T1000 (cell line): ENCODE measurements around the gene TSC22D1.

Experiments
- DNase-seq: peaks from one replicate; lab custom pipeline; 2025; ENCODE audit warnings: mixed read lengths; lab: John Stamatoyannopoulos, UW

TSC22D1 gene

DNA sequence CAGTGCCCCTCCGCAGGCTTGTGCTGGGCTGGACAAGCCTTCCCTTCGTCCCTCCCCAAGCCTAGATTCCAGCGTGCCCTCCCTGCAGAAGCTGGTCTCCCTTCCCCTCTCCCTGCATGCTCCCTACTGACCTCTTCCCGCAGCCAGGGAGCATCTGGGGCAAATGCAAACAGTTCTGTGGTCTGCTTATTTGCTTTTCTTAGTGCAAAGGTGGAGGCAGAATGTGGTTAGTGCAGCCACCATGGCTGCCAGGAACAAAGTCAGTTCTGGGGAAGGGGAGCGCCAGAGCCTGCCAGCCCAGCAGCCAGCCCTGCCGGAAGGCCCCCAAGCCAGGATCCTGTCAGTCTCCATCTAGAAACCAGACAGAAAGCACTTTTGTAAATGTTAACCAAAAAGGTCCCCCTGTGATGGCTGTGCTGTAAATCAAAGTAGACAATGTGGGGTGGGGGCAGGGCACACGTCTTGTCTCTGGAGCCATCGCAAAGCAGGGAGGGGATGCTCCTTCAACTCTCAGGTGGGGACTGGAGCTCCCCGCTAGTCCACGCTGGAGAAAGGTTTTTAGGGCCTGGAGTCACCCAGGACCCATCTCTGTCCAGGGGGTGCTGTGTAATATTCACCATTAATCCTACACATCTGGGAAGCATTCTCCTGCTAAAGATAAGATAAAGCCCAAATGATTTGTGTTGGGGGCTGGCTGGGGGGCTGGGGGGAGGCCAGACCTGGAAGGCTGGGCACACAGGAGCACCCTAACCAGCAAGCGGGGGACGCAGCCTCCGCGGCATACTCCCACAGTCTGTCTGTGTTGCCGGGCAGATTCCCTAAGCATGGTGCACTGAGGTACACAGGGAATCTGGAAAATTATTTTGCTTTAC, 171.6 kb downstream of the TSC22D1 start:
- no peak for DNase-seq

DNA sequence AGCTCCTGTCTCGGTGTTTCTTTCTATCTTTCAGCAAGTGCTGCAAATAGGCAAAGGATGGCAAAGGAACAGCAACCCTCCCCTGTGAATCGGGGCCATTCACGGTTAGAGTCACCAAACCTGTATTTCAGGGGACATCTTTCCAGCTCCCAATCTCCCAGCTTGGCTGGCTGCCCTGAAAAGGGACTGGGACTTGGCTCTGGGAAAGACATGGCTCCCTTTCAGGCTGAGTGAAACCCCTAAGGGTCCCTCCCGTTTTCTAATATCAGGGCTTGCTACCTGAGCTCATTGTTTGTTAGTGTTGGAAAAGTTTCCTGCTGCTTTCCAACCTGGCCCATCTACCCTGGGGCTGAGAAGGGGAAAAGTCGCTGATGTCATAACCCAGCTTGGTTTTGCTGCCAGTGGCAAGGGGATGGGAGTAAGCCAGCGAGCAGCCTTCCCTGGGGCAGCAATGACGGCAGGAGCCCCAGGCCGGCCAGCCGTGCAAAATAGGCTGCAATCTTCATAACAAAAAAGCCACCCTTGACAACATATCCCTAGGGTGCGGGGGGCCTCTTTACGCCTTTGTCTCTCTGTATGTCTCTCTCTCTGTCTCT, 172.6 kb downstream of the TSC22D1 start:
- DNase-seq, result no peak

DNA sequence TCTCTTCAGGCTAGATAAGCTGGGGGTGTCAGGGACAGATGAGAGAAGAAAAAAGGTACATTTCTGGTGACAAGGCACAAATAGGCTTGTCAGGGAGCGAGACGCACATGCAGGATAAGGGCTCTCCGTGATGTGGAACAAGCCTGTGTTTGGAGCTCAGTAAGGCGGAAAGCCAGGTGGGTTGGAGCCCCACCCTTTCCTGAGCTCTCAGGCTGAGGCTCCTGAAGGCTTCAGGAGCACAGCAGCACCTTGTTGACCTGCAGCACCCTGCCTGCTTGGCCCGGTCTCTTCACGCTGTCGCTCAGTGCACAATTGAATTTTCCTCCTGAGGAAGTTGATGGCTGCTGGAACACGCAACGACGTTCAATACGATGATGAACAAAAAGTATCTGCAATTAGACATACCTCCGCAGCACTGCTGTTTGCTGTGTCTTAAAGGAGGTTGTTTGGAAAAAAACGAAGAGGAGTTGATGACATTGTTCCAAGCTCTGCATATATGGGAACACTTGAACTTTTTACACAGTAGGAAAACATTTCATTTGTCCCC, 173.2 kb downstream of the TSC22D1 start:
- no peak for DNase-seq

DNA sequence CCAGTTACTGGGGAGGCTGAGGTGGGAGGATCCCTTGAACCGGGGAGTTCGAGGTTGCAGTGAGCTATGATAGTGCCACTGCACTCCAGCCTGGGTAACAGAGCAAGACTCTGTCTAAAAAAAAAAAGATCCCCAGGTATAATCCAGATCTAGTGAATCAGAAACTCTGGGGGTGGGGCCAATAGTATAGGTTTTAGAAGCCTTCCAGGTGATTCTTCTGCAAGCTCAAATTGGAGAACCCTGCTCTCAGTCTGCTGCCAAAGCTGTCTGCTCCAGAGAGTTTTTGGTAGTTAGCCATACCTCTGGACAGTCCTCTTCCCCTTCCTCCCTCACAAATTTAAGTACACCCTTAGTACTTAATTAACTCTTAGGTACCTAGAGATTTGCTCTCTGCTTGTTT, 174.6 kb downstream of the TSC22D1 start:
- DNase-seq, result no peak

DNA sequence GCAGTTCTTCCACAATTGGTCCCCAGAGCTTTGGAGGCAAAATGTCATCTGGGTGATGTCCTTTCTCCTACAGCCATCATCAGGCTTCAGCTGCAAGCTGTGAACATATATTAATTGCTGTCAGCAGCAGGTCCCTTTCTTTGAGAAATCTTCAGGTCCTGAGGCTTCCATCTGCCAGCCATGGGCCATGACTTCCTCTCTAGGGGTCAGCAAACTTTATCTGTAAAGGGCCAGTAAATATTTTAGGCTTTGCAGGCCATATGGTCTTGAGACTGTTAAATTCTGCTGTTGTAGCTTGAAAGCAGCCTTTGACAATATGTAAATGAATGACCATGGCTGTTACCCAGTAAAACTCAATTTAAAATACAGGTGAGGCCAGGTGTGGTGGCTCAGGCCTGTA, 175.4 kb downstream of the TSC22D1 start:
- no peak for DNase-seq

DNA sequence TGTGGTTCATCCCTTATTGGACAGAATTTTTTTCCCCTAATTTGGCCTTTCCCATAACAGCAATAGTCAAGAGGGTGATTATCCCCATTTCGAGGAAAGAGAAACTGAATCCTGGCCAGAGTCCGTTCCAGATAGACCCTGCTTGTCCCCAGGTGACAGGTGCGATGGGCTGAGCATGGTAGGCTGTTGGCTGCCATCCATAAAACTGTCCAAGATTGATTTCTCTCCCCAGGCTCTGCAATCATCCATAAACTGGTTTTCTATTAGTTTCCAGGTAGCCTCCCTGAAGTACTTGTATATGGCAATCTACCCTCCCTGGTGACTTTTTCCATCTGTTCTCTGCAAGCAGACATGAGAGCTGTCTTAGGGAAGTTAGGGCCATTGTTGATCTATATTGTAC, 177.1 kb downstream of the TSC22D1 start:
- DNase-seq, result no peak

DNA sequence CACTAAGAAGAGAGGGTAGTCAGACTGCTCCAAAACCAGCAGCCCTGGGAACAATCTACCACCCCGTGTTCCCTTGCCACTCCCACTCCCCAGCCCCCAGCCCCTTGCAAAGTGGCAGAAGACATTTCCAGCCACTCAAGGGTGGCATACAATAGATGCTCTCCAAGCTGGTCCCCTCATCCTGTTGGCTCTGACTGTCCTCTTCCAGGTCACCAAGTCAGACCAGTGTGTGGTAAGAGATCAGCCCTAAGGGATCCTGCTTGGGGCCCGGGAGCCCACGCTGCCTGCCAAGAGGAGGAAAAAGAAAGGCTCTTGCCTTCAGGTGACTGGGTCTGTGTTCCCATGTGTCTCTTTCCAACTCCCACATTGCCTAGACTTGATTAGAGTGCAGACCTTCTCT, 177.5 kb downstream of the TSC22D1 start:
- no peak for DNase-seq

DNA sequence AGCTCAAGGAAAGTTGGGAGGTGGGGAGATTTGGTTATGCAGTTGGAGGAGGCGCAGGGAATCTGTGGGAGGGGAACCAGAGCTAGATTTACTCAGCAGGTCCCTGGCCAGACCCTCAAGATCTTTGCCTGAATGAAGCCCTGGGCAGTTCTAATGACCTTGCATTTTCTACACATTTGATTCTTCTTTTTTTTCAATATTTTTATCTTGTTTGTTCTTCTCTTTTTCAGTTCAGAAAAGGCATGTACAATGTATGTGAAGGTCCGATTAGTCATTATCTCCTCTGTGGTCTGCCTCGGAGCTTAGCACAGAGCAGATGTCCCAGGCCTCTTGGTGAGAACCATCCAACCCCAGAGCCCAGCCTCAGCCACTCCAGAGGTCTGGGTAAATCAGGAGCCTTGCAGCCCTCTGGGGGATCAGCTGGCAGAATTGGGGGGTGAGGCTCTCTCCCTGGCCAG, 178.3 kb downstream of the TSC22D1 start:
- DNase-seq, result no peak

DNA sequence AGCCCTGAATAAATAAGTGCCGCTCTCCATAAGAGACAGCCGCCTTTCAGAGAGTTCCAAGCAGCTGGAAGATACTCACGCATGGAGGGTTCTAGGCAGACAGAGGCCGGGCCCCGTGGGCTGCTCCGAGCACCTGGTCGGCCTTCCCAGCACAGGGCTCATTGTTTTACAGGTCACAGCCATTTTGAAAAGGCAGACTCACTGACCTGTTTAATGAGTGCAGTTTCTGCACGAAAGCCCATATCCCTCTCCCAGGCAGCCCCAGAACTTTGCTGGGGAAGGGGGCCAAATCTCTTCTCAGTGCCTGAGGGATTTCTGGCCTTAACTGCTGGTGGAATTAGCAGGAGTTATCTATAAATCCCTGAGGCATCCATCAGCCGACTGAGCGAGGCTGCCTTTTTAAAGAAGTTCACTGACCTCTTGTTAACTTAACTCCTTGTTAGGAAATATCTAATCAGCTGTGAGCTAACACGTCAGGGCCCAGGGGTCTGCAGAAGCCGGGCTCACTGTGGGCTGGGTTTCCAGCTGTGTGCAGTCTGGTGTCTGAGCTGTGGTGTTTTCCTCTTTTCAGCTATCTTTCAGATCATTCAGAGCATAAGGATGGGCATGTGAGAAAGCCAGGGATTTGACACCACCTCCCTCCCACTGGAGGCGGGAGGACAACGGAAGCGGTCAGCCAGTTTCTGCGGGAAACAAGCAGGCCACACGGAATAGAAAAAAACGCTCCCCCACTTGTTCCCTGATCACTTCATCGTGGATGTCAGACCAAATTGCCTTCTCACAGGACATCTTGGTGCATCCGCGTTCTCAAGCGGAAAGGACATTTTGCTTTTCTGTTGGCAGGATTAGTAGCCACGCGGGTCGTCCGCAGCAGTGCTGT, 179.2 kb downstream of the TSC22D1 start:
- DNase-seq, result no peak

DNA sequence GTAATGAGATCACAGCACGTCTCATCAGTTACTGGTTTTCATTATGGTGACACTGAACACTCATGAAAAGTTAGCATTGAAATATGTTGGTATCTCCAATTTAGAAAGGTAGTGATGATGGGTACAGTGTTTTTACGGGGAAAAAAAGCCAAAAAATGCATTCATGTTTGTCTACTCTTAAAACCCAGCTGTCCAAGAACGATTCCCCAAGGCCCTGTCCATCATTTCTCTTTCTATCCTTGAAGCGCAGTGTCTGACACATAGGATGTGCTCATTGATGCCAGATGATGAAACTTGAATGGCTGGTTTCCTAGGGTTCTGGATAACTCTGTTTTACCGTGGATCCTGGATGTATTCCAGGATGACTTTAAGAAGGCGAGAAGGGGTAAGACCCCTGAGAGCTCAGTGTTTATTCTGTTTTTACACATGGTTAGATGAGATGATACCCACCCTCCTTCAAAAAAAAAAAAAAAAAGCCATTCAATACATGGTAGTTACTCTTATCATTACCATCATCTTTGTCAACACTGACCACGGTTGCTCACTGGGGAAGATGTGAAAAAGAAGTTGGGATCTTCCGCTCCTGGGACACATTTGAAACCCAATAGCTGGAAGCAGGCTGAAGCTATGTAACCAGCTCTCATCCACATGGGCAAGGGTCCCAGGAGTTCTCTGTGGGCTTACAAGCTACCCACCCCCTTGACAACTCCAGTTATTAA, 180.0 kb downstream of the TSC22D1 start:
- DNase-seq, result no peak

DNA sequence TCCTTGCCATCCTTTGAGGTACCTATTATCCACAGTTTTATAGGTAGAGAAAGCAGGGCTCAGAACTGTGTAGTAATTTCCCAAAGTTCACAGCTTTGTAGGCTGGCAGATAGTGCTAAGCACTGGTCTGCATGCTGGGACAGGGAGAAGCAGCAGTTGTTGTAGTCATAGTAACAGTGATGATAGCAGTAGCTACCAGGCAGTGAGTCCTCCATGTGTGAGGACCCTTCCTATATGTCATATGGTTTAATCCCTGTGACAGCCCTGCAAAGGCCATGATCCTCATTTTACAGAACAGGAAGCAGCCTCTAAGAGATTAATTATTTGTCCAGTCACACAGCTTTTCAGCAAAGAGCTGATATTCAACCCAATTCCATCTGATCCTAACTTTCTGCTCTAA, 181.5 kb downstream of the TSC22D1 start:
- DNase-seq, result no peak

DNA sequence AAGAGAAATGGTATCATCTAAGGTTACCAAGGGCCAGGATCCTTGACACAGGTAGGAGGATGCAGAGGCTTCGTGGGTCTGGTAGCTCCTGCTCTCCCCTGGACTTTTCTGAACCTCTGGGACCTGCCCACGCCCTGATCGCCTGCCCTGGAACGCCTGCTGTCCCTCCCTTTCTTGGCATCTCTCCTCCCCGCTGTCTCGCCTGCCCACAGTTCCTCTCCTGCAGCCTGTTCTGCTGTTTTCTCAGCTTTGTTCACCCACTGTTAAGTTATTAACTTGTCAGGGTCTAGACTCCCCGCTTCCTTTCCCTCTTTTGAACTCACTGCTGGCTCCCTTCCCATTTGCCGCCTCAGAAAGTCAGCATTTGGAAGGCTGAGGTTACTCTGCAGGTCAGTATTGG, 182.7 kb downstream of the TSC22D1 start:
- DNase-seq, result no peak

DNA sequence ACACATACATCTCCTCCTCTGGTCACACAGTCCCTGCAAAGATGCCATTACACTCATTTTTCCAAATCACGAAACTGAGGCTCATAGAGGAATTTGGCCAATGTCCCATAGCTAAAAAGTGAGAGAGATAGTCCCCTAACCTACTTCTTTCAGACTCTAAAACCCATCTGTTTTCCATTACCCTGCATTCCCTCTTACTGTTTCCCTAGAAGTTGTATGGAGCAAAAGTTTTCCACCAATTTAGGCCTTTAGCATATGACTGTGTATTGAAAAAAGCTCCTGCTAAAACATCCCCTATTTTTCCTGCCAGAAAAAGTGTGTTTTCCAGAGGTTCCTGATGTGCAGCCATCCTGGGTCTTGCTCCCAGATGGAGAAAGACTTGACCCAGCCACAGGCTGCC, 186.3 kb downstream of the TSC22D1 start:
- DNase-seq, result no peak

DNA sequence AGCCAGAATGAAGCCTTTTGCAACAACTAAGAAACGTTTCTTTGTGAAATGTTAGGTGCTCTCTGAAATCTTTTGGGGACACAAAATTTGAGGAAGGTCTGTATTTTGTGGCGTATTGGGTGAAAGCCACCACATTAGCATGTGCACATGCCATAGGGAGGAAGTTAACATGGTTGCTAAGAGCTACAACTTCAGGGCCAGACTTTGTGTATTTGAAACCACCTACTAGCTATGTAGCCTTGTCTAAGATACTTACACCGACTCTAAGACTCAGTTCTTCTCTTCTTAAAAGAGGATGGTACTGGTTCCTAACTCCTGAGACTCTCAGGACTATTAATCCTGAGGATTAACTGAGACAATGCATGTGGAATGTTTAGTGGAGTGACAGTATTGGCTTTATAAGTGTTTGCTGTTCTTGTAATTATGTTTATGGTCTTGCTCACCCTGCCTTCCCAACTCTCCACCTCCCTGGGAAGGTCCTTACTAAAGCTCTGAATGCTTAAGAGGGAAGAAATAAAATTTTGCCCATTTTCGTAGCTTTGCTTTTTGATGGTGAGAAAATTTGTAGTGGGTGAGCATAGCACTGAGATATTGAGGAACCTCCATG, 187.0 kb downstream of the TSC22D1 start:
- DNase-seq, result no peak

DNA sequence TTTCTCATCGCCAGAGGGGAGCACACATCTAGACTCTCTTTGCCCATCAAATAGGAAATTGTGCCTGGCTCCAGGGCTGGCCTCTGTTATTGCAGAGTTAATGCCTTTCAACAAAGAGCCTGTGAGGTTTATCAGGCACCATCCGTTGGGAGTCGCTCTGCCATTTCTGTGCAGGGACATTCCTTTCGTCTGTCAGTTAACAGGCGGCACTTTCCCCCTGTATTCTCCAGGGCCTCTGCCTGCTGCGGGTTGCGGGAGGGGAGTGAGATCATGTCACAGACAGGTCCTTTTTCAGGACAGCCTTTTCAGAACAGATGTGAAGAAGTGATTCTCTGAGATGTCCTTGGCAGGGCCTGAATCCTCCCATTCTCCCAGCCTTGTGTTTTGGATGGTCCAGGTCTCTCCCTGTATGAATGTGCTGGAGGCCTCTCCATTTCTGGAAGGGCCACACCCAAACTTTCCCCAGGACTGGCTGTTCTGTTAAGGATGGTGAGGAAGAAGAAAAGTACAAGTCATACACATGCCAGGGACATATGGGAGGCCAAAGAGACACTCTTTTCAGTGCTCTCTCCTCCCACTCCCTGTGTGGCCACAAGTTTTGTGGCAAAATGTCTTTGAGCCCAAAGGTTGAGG, 187.6 kb downstream of the TSC22D1 start:
- DNase-seq, result no peak

DNA sequence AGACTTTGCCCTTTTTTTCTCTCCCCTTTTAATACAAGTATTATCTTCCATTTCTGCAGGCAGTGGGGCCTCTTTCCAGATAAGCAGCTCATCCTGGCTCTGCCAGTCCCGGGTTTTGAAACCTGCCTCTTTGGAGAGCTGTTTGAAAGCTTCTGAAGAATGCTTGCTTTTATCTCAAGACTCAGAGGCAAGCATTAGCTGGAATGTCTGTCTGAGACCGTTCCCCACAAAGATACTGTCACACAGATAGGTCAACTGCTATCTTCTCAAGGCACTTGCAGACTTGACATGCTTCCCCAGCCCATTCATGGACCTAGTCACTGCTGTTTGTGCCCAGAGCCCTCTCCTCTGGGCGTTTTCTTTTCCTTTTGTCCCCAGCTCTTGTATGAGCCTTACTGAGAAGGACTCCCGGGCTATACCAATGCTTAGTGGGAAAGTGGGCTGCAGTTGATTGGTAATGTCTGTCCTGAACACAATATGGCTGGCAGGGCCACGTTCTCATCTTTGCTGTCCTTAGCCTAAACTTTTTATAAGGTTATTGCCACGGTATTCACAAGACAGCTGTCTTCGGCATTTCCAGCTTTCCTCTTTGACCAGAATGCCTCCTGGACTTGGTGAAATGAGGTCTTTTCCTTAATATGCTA, 189.1 kb downstream of the TSC22D1 start:
- no peak for DNase-seq

DNA sequence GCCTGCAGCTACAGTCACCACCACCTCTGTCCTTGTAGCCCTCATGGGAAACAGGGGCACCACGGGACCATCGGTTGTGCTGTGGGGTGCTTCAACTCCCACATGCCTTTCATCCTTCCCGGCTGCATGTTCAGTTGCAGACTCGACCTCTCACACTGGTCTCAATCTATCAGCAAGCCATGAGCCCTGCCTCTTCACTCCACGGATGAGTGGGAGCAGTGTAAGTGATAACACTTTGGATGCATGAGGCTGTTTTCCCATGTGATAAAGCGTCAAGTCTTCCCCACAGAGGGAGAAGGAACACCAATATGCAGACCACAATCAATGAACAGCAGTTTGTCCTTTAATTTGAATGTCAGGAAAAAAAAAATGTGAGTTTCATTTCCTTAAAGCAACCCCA, 190.3 kb downstream of the TSC22D1 start:
- DNase-seq, result no peak

DNA sequence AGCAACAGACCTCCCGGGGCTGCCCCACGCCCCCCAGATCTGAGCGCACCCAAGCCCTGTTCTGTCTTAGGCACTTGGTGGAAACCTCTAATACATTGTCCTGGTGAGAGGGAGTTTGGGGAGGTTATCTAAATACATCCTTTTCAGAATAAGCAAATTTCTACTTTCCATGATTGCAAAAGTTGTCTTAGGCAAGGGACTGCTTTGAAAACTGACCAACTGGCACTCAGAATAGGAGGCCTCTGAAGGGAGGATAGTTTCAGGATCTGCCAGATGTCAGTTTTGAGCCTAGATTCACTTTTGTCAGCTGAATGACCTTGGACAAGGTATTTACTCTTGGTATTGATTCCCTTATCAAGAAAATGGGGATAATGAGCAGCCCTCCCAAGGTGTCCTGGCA, 190.7 kb downstream of the TSC22D1 start:
- no peak for DNase-seq

DNA sequence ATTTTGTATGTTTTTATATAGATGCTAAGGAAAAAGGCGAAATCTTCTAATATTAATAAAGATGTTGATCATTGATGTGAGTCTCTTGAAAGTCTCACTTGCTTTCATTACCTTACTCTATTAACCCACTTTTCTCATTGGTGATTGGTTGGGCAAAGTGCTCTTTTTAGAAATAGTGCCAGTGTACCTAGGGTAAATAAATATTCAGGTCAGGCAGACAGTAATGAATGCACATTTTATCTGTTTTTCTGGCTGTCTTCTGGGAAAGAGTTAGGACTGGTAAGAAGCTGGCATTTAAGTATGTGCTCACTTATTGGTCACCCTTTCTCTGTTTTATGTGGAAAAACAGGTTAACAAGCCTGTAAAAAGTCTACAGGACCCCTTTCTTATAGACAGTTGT, 191.4 kb downstream of the TSC22D1 start:
- no peak for DNase-seq

DNA sequence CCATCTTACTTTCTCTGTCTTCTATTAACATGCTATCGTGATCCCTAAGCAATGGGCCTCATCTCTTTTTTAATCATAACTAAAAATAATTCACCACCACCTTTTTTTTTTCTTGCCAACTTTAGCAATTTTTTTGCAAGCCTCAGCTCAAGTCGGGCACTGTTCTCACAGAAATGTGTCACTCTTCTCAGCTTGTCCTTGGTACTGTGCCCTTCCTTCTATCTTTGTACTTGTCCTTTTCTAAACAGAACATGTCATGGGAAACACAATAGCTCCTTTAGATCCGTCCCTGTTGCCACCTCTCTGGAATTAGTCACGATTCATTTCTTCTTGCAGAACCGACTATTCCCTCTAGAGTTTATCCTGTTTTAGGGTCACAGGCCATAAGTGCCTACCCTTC, 192.2 kb downstream of the TSC22D1 start:
- no peak for DNase-seq
